BJ (cell line): ENCODE results near the gene SLC25A48. TPM values are rescaled to one million over a fixed set of nuclear protein-coding genes. Genes with fewer than 3 reads are reported as not detected.

Experiments used
- CTCF ChIA-PET: fragments of 350-600 bp; formaldehyde crosslinking; extraction: SDS; loops from one replicate; lab custom pipeline; 2021; ENCODE audit warnings: antibody characterized with exemption, inconsistent platforms; lab: Yijun Ruan, JAX
- POLR2A ChIA-PET: fragments of 300-600 bp; sonication (Branson Sonifier 250); formaldehyde crosslinking; extraction: SDS; loops from one replicate; lab custom pipeline; 2021; ENCODE audit warnings: antibody characterized with exemption; lab: Charles Lee
- DNase-seq: peaks from one replicate; pipeline ENCODE4 v3.0.0-alpha.2; 2011; ENCODE audit warnings: low read depth
- H3K27me3 ChIP-seq: 2 replicates; pipeline ENCODE4 v1.6.0; 2011; ENCODE audit warnings: low read length; ENCODE audit not compliant: control insufficient read depth, insufficient read depth
- H3K36me3 ChIP-seq: 2 replicates; pipeline ENCODE4 v1.5.1; 2011; ENCODE audit warnings: low read length; ENCODE audit not compliant: control insufficient read depth, insufficient read depth
- H3K4me3 ChIP-seq: 2 replicates; pipeline ENCODE4 v1.5.1; 2011; ENCODE audit warnings: low read depth, mild to moderate bottlenecking, control low read depth, low read length
- CTCF ChIP-seq: IDR thresholded peaks from 2 replicates; pipeline ENCODE4 v1.5.1; 2011; ENCODE audit warnings: low read depth, mild to moderate bottlenecking, control low read depth, inconsistent platforms, low read length, moderate library complexity; ENCODE audit not compliant: insufficient read depth
- polyA plus RNA-seq: library from polyadenylated mRNA; depleted of rRNA; stranded (reverse); fragments of >200 nt; gene quantifications from 2 replicates; pipeline ENCODE4 v1.2.3, GENCODE V29; 2011

Gene SLC25A48
- polyA plus RNA-seq, 1 experiment = not detected

GRCh38 chr5:135871268-135871915, 36.9 kb downstream of the SLC25A48 start:
- 0 out of 2 replicates have a peak, but pooled peaks cover 1% of the 10 kb centered on the region for H3K27me3 ChIP-seq
- POLR2A ChIA-PET = no interaction called here
- CTCF ChIA-PET = interaction anchor here (1.0 to 1.2 kb wide), 2 partner anchors 11 to 306 kb away, joined by 3 read pairs; no protein-coding TSS in a partner anchor
- no peaks in the 10 kb centered on the region for H3K36me3 ChIP-seq
- no peak for DNase-seq
- TF ChIP-seq CTCF = no peak
- H3K4me3 ChIP-seq = no peak overlapping the region

GRCh38 chr5:135873831-135874230, 39.4 kb downstream of the SLC25A48 start:
- H3K27me3 ChIP-seq = peaks cover 3% of the 10 kb centered on the region; the same call in 1 of the 2 replicates
- ChIA-PET POLR2A (no interaction called here), CTCF (interaction anchor here (1.7 kb wide), 1 partner anchor 44 kb away, joined by 7 read pairs; no protein-coding TSS in a partner anchor)
- TF ChIP-seq CTCF = no peak
- H3K4me3 ChIP-seq = no peak overlapping the region
- H3K36me3 ChIP-seq = no peaks in the 10 kb centered on the region
- no peak for DNase-seq

- no peak for DNase-seq
- POLR2A ChIA-PET = no interaction called here
Measured at GRCh38 chr5:135874461-135874860, 40.0 kb downstream of the SLC25A48 start.

GRCh38 chr5:135875567-135875966, 41.1 kb downstream of the SLC25A48 start:
- no peak for DNase-seq
- Histone ChIP-seq H3K4me3 (no peak overlapping the region), H3K36me3 (no peaks in the 10 kb centered on the region), H3K27me3 (peaks cover 3% of the 10 kb centered on the region; the same call in 1 of the 2 replicates)
- TF ChIP-seq CTCF = no peak
- ChIA-PET POLR2A (no interaction called here), CTCF (interaction anchor here (1.0 to 1.7 kb wide), 4 partner anchors 13 to 69 kb away, joined by 3 to 7 read pairs (median 4); no protein-coding TSS in a partner anchor)

More at GRCh38 chr5:135874461-135874860, 40.0 kb downstream of the SLC25A48 start:
- TF ChIP-seq CTCF = no peak
- H3K36me3 ChIP-seq = no peaks in the 10 kb centered on the region
- no peak overlapping the region for H3K4me3 ChIP-seq
- H3K27me3 ChIP-seq = peaks cover 3% of the 10 kb centered on the region; the same call in 1 of the 2 replicates
- CTCF ChIA-PET = interaction anchor here (1.0 to 1.7 kb wide), 2 partner anchors 14 to 44 kb away, joined by 4 to 7 read pairs; no protein-coding TSS in a partner anchor

GRCh38 chr5:135876146-135876545, 41.7 kb downstream of the SLC25A48 start:
- TF ChIP-seq CTCF = no peak
- Histone ChIP-seq H3K36me3 (no peaks in the 10 kb centered on the region), H3K4me3 (no peak overlapping the region), H3K27me3 (peaks cover 3% of the 10 kb centered on the region; the same call in 1 of the 2 replicates)
- ChIA-PET CTCF (interaction anchor here (1.0 kb wide), 2 partner anchors 15 to 69 kb away, joined by 3 read pairs; no protein-coding TSS in a partner anchor), POLR2A (no interaction called here)
- DNase-seq = no peak
